NCI-H82 (cell line): ENCODE data around the gene DLEC1.
A peak's percentile ranks its signal among the peaks of the same experiment; 100 is the strongest.

Experiments
- DNase-seq: peaks from one replicate; lab custom pipeline; 2025; lab: John Stamatoyannopoulos, UW

DLEC1 gene

GRCh38 chr3:38108649-38109579 lies 69.9 kb downstream of the DLEC1 start:
- DNase-seq: no peak

GRCh38 chr3:38109580-38110313 lies 70.7 kb downstream of the DLEC1 start:
- no peak for DNase-seq

DNA sequence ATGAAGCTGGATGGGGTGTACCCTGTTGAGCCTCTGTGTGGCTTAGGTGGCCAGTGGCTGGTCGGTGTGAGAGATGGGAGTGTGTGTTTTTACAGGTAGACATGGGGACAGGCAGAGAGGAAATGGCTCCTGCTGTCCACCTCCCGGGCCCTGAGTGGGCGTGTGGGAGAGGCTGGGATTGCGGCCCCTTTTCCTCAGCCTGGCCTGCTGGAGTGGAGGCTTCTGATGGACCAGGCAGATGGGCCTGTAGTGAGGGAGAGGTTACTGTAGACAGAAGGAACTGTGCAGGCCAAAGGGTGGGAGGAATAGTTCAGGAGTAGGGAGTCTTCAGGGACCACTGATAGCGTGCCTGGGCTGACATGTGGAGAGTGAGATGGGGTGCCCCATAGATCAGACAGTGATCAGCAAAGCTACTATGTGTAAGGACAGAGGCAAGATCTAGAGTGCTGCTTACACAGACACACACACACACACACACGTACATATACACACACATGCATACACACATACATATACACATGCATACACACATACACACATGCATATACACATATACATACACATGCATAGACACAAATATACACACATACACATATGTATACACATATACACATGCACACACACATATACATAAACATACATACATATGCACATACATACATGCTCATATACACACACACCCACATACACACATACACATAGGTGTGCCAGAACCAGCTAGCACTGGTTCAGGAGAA lies 71.5 kb downstream of the DLEC1 start:
- DNase-seq: no peak

GRCh38 chr3:38111201-38111600 lies 72.2 kb downstream of the DLEC1 start:
- DNase-seq: no peak

DNA sequence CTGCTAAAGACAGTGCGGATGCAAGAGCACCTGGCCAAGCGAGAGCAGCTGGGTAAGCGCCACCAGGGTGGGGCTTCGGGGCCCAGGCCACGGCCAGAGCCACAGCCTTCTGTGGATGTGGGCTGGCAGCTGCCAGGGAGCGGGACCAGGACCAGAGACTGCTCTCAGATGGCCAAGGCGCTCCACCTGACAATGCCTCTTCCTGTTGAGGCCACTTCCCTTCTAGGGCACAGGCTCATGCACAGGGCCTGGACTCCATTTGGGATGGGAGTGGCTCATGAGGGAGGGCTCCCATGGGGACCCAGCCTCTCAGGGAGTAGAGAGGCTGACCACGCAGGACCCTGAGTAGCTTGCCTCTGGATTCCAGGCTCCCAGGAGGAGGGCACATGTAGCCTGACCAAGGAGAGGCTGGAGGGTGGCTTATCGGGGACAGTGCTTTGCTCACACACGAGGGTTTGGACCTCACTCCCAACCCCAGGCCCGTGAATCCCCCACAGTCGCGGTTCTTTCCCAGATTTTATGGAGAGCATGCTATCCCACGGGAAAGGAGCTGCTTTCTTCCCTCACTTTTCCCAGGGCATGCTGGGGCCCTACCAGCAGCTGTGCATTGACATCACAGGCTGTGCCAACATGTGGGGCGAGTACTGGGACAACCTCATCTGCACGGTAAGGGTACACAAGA lies 72.8 kb downstream of the DLEC1 start:
- no peak for DNase-seq

DNA sequence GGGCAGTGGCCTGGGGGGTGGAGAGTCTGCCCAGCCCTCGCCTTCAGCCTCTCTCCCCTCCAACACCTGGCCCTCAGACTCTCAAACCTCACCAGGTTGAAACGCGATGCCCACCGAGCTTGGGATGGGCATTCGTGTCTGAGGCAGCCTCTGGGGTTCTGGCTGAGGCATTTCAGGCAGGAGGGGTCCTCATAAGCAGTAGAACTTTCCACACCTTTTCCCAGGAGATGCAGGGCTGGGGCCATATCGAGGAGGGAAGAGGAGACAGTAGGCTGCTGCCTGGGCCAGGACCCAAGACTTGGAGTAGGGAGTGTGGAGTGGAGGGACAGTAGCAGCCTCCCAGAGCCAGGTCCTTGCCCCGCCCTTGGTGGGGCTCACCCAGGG lies 73.4 kb downstream of the DLEC1 start:
- DNase-seq: no peak

GRCh38 chr3:38114052-38114874 lies 75.3 kb downstream of the DLEC1 start:
- DNase-seq: no peak

- DNase-seq: no peak
Observed at GRCh38 chr3:38114875-38115644, 76.1 kb downstream of the DLEC1 start.

DNA sequence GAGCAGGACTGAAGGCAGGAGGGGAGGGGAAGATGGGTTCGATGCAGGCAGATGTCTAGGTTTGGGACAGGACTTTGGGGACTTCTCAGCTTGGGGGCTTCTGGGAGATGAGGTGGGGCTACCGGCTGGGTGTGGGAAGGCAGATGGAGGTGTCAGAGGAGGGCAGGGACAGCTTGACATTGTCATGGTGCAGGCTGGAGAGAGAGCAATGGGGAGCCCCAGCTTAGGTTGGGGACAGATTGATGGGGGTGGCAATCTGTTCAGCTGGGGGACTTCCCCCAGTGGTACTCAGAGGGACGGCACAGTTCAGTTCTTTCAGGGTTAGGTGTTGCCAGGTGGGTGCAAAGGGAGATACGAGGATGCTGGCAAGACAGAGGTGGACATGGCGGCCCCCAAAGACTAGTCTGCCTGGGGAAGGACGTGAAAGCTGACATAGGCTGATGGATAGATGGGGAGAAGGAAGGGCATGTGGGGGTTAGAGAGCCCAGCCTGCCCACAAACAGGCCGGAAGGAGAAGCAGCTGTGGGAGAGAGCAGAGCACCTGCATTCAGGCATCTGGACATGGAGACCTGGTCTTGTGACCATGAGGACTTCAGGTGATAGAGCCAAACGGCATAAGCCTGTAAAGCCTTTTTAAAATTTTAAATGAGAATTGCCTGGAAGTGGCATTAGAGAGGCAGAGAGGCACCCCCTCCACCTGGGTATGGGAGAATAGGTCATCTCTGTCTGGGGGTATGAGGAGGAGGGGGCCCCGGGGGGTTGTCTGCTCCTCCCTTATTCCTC lies 76.8 kb downstream of the DLEC1 start:
- no peak for DNase-seq

DNA sequence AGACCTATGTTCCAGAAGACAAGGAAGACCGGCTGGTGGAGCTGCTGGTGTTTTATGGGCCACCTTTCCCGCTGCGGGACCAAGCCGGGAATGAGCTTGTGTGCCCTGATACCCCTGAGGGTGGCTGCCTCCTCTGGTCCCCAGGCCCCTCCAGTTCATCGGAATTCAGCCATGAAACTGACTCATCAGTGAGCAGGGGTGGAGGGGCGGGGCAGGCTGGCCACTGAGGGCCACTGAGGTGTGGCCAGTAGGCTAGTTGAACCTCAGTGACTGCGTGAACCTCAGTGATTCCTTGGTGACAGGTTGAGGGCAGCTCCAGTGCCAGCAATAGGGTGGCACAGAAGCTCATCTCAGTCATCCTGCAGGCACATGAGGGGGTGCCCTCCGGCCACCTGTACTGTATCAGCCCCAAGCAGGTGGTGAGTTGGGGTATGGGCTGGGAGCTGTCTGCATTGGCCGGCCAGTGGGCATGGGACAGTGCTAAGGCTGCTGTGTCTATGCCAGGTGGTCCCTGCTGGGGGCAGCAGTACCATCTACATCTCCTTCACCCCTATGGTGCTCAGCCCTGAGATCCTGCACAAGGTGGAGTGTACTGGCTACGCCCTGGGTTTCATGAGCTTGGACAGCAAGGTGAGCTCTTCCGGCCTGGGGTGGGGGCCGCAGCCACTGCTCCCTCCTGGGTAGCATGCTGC lies 77.6 kb downstream of the DLEC1 start:
- no peak for DNase-seq

DNA sequence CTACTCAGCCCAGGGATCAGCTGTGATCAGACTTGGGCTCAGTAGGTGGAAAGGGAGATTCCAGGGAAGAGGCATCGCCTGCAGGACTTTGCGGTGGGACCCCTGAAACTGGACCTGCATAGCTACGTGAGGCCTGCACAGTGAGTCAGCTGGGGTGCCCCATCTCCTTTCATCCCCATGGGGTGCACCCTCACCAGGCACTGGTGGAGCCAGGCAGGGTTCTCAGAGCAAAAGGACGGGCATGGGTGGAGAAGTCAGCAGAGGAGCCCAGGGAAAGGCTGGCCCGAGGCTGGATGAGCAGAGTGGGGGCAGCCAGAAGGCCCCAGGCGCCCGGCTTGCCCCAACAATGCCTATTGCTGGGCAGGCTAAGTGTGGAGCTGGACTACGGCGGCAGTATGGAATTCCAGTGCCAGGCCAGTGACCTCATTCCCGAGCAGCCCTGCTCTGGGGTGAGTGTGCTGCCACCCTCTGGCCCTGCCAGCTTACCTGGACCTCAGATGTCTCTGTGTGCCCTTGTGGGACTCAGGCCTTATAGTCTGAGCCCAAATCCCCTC lies 78.2 kb downstream of the DLEC1 start:
- no peak for DNase-seq

- peak; percentile 53 for DNase-seq
Observed at GRCh38 chr3:38117748-38118420, 78.9 kb downstream of the DLEC1 start.

- no peak for DNase-seq
Observed at GRCh38 chr3:38118421-38119247, 79.6 kb downstream of the DLEC1 start.

GRCh38 chr3:38119248-38119544 lies 80.2 kb downstream of the DLEC1 start:
- no peak for DNase-seq

- DNase-seq: no peak
Observed at GRCh38 chr3:38119821-38120692, 81.0 kb downstream of the DLEC1 start.
